ENCODE measurements around the gene DZIP1L. TPM values are rescaled to one million over a fixed set of nuclear protein-coding genes. Genes with fewer than 3 reads are reported as not detected.

DZIP1L gene
- total RNA-seq, 4 donors from 2014 or later: 2.8 to 40.4 (median 5.5) TPM

GRCh38 chr3:138132239-138132638, 16.8 kb upstream of the DZIP1L start, which contains the start of gene A4GNT:
TSS of gene A4GNT (minus strand) at chr3:138132390. CDS start at chr3:138131256, 1,134 bp downstream.
- TF ChIP-seq, protein P1, sequence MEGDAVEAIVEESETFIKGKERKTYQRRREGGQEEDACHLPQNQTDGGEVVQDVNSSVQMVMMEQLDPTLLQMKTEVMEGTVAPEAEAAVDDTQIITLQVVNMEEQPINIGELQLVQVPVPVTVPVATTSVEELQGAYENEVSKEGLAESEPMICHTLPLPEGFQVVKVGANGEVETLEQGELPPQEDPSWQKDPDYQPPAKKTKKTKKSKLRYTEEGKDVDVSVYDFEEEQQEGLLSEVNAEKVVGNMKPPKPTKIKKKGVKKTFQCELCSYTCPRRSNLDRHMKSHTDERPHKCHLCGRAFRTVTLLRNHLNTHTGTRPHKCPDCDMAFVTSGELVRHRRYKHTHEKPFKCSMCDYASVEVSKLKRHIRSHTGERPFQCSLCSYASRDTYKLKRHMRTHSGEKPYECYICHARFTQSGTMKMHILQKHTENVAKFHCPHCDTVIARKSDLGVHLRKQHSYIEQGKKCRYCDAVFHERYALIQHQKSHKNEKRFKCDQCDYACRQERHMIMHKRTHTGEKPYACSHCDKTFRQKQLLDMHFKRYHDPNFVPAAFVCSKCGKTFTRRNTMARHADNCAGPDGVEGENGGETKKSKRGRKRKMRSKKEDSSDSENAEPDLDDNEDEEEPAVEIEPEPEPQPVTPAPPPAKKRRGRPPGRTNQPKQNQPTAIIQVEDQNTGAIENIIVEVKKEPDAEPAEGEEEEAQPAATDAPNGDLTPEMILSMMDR (IDR thresholded peaks at IDR 0.05): no peak
- TF ChIP-seq POLR2A (IDR thresholded peaks at IDR 0.05): no peak
- Histone ChIP-seq H3K27ac (no peak within 1 kb of the TSS), H3K27me3 (no peaks in the 10 kb centered on the region), H3K4me1 (no peaks in the 10 kb centered on the region), H3K36me3 (no peaks in the 10 kb centered on the region), H3K4me3 (no peak within 1 kb of the TSS), H3K9me3 (no peaks in the 10 kb centered on the region)
- no peak for DNase-seq

- H3K9me3 ChIP-seq: no peaks in the 10 kb centered on the region
- no peak overlapping the region for H3K4me3 ChIP-seq
- TF ChIP-seq, protein P1 (IDR thresholded peaks at IDR 0.05): no peak
- TF ChIP-seq POLR2A (IDR thresholded peaks at IDR 0.05): no peak
- H3K27ac ChIP-seq: no peak overlapping the region
- no peaks in the 10 kb centered on the region for H3K4me1 ChIP-seq
- H3K36me3 ChIP-seq: no peaks in the 10 kb centered on the region
- no peak for DNase-seq
- no peaks in the 10 kb centered on the region for H3K27me3 ChIP-seq
These were observed 12.4 kb upstream of the DZIP1L start for GRCh38 chr3:138127636-138128365.

DNA sequence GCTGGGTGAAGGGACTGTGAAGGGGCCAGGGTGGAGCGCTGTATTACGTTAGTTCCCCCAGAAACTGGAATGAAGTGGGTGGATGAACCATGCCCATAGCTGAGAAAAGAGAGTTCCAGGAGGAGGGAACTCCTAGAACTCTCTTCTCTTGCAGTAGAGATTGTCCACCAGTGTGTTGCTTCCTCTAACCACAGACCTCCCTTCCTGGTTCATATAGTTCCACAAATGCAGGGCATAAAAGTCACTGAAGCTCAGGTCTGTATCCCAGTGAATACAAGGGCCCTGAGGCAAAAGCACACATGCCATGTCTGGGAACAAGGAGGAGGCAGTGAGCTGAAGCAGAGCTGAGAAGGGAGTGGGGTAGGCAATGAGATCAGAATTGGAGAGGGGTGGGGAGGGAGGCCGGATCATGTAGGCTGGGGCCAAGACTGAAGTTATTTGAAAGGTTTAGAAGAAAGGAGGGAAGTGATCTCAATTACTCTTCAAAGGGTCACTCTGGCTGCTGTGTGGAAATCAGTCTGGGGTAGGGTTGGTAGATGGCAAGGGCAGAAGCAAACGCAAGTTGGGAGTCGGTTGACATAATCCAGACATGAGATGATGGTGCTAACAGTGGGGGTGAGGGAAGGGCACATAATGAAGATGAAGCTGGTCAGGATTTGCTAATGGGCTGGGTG, 10.3 kb upstream of the DZIP1L start:
- Histone ChIP-seq H3K4me3 (no peak overlapping the region), H3K36me3 (no peaks in the 10 kb centered on the region), H3K27ac (peak overlapping the region in 1 of 4 donors; percentile 33), H3K27me3 (no peaks in the 10 kb centered on the region), H3K9me3 (no peaks in the 10 kb centered on the region), H3K4me1 (no peaks in the 10 kb centered on the region)
- DNase-seq: no peak
- TF ChIP-seq, protein P1 (IDR thresholded peaks at IDR 0.05): no peak
- TF ChIP-seq POLR2A (IDR thresholded peaks at IDR 0.05): no peak

DNA sequence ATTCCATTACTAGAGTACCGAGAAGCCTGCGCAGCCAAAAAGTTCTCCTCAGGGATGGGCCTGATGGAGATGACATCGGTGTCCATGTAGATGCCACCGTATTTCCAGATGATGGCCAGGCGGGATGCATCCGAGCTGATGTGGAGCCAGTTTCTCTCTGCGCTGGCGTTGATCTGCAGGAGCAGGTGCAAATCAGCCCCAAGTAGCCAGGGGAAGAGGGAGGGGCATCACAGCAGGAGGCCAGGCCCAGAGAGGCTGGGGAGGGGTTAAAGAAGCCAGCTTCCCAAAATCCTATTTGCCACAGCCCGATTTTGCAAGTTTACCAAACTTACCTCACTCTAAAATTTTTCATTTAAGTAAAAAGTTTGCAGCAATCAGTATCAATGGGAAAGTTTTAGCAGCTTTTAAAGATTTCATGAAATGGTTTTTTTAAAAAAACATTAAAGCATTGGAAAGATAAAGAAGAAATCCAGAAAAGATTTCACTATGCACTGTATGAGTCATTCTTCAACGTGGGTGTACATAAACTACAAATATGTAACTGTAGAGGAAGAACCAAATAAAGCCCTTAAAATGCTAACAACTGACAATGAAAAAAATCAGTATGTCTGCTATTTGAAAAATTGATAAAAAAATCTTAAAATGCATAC, 9.4 kb upstream of the DZIP1L start:
- H3K4me3 ChIP-seq: no peak overlapping the region
- no peak overlapping the region for H3K27ac ChIP-seq
- H3K36me3 ChIP-seq: no peaks in the 10 kb centered on the region
- H3K27me3 ChIP-seq: no peaks in the 10 kb centered on the region
- H3K9me3 ChIP-seq: no peaks in the 10 kb centered on the region
- no peaks in the 10 kb centered on the region for H3K4me1 ChIP-seq
- TF ChIP-seq, protein P1 (IDR thresholded peaks at IDR 0.05): no peak
- TF ChIP-seq POLR2A (IDR thresholded peaks at IDR 0.05): no peak
- DNase-seq: no peak

DNA sequence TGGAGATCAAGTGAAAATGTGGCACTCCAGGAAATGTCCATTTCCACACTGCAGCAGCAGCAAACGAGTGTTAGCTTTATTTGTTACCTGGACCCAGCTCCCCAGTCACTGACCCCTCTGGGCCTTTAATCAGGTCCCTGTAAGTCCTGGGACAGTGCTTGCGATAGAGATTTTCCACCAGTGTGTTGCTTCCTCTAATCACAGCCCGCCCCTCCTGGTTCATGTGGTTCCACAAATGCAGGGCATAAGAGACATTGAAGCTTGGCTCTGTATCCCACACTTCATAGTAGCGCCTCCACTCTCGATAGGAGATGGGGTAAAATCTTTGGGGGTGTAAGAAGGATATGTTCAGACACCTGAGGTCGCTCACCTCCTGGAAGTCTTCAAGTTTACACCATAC, 8.8 kb upstream of the DZIP1L start:
- TF ChIP-seq POLR2A (IDR thresholded peaks at IDR 0.05): no peak
- TF ChIP-seq, protein P1 (IDR thresholded peaks at IDR 0.05): no peak
- DNase-seq: no peak
- H3K27ac ChIP-seq: no peak overlapping the region
- no peaks in the 10 kb centered on the region for H3K9me3 ChIP-seq
- H3K4me3 ChIP-seq: no peak overlapping the region
- no peaks in the 10 kb centered on the region for H3K27me3 ChIP-seq
- no peaks in the 10 kb centered on the region for H3K4me1 ChIP-seq
- no peaks in the 10 kb centered on the region for H3K36me3 ChIP-seq

Data from Peyer's patch (tissue), 4 donors.